IMR-90 (cell line): ENCODE results near the gene ASB16.

Source experiments
- CTCF ChIP-seq: conservative IDR thresholded peaks from 2 replicates; pipeline ENCODE4 v1.5.1; 2012; ENCODE audit warnings: mild to moderate bottlenecking, low read depth, low read length, improper control_type of control experiment
- MAFK ChIP-seq: IDR thresholded peaks from 2 replicates; pipeline ENCODE4 v1.6.1; 2012; ENCODE audit warnings: low read depth, low read length, improper control_type of control experiment
- POLR2A ChIP-seq: IDR thresholded peaks from 2 replicates; pipeline ENCODE4 v1.6.1; 2012; ENCODE audit warnings: mild to moderate bottlenecking, low read depth, low read length

DNA sequence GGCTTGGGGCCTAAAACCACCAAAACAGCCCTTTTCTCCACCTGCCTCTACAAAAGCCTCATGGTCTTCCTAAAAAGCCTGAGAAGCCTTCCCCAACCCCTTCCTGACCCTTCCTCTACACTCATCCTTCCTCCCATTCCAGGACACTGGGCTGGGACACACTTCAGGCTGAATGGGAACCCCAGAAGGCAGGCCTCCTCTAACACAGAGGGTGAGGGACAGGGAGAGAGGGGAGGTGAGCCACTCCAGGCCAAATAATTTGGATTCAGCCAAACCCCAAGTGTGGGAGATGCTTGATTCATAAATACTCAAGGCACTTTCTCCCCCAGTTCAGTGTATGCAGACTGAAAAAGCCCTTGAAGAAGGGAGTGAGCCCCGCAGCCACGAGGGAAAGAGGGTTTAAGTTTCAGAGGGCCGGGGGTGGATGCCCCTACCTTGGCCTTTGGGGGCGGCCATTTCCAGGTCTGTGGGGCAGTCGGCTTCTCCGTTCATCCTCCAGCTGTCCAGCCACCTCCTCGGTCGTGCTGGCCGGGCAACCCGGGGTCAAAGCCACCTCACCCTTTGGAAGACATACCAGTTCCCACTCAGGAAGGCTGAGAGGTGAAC, 47.3 kb downstream of the ASB16 start:
- TF ChIP-seq CTCF (no peak), MAFK (no peak), POLR2A (no peak)
